GM18498 (cell line): ENCODE results near the gene EFEMP2.
"Not testable (repeated sequence)": the region's sequence is repeated elsewhere in the genome, so short reads cannot be mapped to it uniquely, and the experiment has no call there.

Source experiments
- ATAC-seq: cut with Tn5 transposase; IDR thresholded peaks from one replicate; pipeline ENCODE4 v1.9.1; 2021; ENCODE audit warnings: mild to moderate bottlenecking, moderate library complexity; ENCODE audit not compliant: unreplicated experiment

Gene EFEMP2

GRCh38 chr11:65900899-65901180 lies 28.2 kb upstream of the EFEMP2 start:
- ATAC-seq, result no peak

DNA sequence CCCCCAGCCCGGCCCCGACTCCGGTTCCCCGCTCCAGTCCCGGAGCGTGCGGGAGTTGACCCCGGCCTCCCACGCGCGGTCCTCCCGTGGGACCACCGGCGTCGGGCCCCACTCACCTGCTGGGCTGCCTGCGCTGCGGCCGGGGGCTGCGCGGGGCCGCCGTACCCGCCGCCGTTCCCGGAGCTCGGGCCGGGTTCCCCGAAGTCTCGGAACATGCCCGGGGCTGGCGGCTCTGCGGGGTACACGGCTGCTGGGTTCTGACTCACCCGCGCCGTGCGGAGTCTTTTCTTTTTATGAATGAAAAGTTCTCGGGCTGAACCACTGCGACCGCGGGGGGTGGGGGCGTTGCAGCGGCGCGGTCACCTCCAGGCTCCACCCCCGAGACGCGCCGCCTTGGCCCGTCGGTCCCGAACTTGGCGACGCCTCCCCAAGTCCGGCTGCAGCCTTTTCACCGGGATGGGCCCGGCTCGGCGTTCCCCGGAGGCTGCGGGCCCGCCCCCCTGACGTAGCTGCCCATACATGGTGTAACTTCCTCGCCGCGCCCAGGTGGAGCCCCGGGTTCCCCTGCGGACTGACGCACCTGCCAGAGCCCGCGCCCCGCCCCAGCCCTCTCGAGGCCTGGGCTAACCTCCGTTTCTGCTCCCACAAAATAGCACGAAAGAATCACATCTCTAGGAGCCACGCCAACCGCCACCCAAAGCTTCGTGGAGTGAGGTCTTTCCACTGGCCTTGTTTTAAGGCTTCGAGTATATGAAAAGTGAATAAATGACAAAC lies 27.7 kb upstream of the EFEMP2 start, which contains the start of gene FOSL1:
Gene FOSL1, minus strand, starts transcription at position 264 of the 774 bp plus-strand sequence. Its CDS starts 49 bp downstream, at position 215.
- peak; percentile 76 for ATAC-seq

DNA sequence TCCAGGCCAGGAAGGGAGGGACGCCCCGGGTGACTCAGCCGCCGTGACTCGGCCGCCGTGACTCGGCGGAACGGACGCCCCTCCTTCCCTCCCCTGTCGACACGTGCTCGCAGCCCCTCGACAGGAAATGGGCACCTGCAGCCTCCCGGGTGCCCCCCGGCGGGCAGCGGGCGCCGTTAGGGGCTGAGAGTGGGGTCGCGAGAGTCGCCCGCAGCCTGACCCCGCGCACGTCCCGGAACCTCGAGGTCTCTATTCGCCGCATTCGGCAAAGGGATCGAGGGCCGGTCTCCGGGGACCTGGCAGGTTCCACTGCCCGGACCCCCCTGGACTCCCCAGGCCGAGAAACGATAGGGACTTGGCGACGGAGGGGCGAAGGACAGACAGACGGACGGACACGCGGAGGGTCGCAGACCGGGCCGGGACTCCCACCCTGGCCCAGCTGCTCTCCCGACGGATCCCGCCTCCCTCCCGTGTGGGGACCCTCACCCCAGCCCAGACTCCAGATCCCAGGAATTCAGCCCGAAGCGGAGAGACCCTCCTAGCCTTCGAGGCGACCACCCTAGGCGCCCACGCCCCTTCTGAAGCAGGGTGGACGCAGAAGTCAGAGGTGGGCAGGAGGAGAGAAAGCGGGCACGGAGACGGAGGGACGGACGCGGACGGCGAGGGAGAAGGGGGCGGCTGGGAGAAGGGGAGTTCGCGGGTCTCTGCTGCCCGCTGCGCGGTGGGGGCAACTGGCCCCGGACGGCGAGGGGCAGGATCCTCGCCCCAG lies 26.9 kb upstream of the EFEMP2 start:
- no peak for ATAC-seq

DNA sequence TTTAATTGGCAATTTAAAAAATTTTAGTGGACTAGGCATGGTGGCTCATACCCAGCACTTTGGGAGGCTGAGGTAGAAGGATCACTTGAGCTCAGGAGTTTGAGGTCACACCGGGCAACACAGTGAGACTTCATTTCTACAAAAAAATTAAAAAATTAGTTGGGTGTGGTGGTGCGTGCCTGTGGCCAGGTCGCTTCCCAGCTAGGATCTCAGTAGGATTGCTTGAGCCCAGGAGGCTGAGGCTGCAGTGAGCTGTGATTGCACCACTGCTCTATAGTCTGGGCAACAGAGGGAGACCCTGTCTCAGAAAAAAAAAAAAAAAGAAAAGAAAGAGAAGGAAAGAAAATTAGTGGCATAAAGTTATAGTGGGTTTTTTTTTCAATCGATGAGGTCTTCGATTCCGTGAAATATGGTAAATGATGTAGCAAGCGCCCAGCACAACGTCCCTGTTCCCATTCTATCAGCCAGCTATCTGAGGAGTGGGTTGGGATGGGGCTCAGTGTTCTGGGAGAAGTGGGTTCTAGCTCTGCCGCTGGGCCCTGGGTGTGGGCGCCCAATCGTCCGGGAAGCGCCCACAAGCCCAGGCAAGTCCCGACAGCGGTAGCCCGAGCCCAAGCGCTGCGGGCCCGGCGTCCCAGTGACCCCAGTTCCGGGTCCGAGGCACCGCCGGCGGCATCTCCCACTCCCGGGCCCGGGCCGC lies 26.2 kb upstream of the EFEMP2 start:
- ATAC-seq, result no peak

- no peak for ATAC-seq
These were observed 24.4 kb upstream of the EFEMP2 start for GRCh38 chr11:65897020-65897471.

- ATAC-seq, result no peak
These were observed 23.7 kb upstream of the EFEMP2 start for GRCh38 chr11:65896034-65896999.

DNA sequence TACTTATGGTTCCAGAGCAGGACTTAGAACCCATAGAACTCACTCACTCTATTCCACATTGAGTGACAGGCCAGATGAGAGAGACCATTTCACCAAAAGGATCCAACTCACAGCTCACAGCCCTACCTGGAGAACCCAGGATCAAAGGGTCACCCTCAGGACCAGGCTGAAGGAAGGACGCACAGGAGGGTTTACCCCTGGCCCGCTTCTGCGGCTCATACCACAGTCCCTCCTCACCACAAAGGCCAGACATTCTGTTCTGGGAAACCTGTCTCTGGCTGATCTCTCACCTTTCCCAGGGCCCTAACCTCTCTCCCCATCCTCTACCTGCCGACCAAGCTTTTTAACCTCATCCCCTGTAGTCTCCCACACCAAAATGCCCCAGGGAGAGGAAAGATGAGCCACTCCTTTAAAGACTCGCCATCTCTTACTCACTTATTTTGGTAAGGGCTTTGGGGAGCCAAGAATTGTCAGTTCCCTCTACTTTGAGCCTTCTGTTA lies 22.9 kb upstream of the EFEMP2 start:
- ATAC-seq, result no peak

DNA sequence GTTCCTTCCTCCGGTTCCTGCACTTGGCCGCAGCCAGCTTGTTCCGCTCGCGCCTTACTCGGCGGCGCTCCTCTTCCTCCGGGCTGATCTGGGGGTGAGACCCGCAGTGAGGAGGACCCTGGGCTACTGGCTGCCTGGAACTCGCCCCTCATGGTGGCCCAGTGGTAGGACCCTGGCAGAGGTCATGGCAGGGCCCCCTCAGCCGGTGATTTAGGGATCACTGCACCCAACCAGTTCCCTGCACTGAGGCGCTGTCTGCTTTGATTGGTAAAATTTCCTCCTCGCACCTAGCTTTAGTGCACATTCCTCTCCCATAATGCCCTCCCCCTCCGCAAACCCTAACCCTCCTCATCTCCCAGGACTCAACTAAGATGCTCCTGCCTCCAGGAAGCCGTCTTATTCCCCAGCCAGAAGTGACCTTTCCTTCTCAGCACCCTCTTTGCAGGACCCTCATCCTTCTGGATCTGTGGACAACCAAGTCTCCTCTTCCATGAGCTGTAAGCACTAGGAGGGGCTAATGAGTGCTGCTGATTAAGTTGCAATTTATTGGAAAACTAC lies 21.5 kb upstream of the EFEMP2 start:
- no peak for ATAC-seq

DNA sequence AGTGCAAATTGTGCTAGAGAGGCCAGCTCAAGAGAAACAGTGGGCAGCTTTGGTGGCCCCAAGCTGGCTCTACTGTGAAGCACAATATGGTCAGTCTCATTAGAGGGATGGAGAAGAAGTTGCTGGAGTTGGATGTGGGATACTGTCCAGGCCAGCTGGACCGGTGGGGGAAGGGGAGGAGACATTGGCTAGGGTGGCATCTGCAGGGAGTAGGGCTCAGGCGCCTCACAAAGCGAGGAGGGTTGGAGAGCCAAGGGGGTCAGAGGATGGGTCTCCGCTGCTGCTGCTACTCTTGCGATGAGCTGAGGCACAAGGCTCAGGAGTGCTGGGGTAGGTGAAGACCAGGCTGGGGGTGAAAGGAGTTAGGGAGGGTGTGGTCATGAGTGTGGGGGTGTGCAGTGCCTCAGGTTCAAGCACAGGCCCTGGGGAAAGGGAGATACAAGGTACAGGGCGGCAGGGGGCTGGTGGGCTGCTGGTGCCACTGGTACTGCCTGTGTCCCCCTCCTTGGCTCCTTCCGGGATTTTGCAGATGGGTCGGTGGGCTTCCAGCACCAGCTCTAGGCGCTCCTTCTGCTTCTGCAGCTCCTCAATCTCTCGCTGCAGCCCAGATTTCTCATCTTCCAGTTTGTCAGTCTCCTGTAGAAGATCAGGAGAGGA lies 20.2 kb upstream of the EFEMP2 start:
- ATAC-seq, result no peak

DNA sequence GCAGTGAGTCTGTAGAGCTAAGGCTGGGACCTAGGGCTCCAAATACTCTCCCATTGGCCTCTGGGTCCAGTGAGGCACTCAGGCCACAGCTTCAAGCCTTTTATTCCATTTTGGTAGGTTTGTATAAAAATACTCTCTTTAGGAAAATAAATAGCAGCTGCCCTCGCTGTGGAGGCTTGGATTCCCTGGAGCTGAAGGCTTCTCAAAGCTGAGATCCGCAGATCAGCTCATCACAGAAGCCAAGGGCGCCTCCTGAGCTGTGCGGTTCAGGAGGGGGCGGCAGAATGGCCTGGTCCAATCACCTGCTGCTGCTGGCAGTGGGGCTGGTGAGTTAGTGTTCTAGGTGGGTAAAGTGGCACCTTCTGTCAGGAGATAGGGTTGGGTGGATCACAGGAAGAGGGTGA lies 19.5 kb upstream of the EFEMP2 start:
- ATAC-seq, result not testable (repeated sequence)

DNA sequence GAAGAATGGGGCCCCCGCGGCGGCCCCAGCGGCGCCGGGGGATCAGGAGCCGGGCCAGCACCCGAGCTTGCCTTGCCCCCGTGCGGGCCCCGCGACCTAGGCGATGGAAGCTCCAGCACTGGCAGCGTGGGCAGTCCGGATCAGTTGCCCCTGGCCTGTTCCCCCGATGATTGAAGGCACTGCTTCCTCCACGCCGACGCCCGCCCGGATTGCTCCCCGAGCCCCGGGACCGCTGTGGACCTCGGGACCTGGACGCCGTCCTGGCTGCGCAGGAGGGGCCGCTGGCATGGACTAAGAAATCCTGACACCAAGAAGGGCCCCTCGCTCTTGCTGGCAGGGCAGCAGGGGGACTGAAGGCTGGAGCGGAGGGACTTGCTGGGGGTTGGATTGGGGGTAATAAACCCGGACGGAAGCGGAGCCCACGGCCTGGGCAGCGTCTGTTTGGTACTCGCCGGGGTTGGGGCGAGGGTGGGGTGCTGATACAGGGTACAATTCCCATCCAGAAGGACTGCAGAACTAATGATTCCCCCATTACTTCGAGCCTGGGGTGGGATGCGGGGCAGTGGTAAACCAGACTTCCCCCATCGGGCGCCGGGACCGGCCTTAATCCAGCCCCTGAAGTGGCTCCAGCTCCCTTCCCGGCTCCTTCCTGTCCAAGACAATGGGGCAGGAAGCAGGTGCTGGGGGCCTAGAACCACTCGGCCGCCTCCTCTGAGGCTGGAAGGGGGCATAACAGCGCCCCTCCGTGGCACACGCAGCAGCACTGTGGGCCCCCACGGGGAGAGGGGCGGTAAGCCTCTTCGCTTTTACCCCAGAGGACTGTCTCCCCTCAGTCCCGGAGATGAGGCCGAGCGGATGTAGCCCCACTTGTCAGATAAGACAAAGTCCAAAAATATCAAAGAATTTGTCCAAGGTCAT lies 18.9 kb upstream of the EFEMP2 start:
- ATAC-seq, result no peak

DNA sequence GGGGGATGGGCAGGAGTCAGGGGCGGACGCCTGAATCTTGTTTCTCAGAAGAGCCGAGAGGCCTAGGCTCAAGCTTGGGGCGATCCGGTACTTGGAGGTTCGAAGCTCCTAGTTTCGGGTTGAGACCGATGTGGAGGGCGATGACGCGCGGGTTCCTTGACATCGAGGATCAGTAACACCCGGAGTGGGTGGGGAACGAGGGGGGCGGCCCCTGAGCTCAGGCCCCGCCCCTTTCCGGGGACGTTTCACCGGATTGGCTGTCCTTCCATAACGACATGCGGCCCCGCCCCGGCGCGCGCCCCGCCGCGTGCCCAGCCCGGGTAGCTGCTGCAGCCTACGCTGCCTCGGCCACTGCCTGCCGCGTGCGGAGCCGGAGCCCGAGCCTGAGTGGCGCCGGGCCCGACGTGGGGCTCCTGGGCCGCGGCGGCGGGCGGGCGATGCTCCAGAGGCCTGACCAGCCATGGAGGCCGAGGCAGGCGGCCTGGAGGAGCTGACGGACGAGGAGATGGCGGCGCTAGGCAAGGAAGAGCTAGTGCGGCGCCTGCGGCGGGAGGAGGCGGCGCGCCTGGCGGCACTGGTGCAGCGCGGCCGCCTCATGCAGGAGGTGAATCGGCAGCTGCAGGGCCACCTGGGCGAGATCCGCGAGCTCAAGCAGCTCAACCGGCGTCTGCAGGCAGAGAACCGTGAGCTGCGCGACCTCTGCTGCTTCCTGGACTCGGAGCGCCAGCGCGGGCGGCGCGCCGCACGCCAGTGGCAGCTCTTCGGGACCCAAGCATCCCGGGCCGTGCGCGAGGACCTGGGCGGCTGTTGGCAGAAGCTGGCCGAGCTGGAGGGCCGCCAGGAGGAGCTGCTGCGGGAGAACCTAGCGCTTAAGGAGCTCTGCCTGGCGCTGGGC lies 18.0 kb upstream of the EFEMP2 start, which contains the start of gene CCDC85B:
Gene CCDC85B, plus strand, starts transcription at position 350 of the 895 bp plus-strand sequence. Its CDS starts 111 bp downstream, at position 461.
- peak; percentile 52 for ATAC-seq

DNA sequence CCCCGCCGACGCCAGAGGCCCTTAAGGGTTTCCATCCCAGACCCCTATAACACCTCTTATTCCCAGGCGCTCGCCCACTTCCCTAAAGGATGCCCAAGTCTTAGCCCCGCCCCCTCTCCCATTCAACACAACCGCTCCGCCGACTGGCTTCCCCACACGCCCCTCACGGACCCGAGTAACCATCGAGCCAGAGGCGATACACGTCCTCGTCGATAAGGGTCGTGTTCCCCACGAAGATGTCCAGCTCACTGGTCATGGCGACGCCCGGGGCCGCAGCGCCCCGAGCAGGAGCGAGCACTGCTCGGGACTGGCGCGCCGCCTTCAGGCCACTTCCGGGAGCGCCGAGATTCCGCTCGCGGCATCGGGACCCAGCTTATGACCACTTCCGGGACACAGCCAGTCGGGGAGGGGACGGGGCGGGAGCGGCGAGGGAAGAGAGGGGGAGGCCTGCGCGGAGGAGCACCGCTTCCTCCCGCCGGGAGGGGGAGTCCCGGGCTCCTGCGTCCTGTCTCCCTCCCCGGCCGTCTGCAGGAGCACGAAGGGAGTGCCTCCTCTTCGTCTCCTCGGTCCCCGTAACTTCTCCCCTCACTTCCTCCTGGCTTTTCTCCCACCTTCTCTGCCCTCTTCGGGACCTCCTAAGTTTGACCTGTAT lies 15.7 kb upstream of the EFEMP2 start, which contains the start of gene FIBP:
Gene FIBP, minus strand, starts transcription at position 309 of the 652 bp plus-strand sequence. Its CDS starts 53 bp downstream, at position 256.
- ATAC-seq, result peak; percentile 57

DNA sequence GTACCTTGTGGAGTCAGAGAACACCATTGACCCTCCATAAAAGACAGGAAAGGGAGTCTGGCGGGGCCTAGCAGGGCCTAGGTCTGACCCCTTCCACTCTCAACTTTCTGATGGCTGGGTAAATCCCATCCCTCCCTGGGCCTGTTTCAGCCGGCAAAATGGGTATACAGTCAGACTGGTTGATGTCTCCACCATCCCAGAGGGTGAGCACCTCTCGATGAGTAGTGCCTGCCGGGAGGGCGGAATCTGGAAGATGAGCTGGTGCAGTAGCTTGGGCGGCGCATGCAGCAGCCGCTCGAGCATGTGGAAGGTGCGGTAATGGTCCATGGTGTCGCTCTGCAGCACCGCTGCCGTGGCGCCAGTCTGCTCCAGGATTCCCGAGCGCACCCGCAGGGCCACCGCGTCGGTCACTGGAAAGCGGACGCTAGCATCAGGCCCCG lies 15.1 kb upstream of the EFEMP2 start:
- ATAC-seq, result peak; percentile 8

DNA sequence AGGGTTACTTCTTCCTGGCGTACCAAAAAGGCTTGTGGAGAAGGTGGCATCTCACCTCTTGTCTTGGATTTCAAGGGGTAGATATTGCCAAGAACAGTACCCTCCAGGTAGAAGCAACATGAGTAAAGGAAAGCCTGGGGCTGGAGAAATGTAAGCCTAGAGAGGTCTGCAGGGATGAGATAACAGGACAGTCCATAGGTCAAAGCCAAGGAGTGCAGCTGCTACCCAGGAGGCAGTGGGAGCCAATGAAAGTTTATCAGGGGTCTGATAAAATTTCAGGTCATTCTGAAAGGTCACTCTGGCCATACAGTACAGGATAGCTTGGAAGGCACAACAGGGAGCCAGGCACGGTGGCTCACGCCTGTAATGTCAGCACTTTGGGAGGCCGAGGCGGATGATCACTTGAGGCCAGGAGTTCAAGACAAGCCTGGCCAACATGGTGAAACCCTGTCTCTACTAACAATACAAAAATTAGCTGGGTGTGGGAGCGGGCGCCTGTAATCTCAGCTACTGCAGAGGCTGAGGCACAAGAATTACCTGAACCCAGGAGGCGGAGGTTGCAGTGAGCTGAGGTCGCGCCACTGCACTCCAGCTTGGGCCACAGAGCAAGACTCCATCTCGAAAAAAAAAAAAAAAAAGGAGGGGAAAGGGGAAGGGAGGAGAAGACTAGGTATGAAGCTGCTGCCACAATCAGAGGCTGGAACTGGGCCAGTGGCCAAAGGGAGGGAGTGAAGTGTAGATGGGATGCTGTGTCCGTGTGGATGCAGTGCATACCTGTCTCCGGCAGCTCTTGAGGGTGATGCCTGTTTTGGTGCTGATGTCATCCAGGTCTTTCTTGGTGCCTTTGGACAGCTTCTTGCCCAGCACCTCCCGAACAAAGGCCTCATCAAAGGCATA lies 14.5 kb upstream of the EFEMP2 start:
- ATAC-seq, result no peak
